Panc1 (cell line): ENCODE results near the gene MTA3. TPM values are rescaled to one million over a fixed set of nuclear protein-coding genes. Genes with fewer than 3 reads are reported as not detected.

Experiments
- ATAC-seq: fragments of 200-7000 bp; cut with Tn5 transposase; 2 replicates; pipeline ENCODE4 v1.9.1; 2020; ENCODE audit warnings: mild to moderate bottlenecking, moderate library complexity
- BruUV-seq: library from RNA; stranded (reverse); fragments of 400-500 nt; replicated peaks from 2 replicates; lab custom pipeline; 2021; lab: Mats Ljungman, UMichigan
- CTCF ChIA-PET: fragments of 300-600 bp; sonication (Branson Sonifier 250); formaldehyde crosslinking; loops from one replicate; lab custom pipeline; 2022; ENCODE audit warnings: antibody characterized with exemption; lab: Charles Lee
- POLR2A ChIA-PET: fragments of 300-600 bp; sonication (Branson Sonifier 250); formaldehyde crosslinking; loops from one replicate; lab custom pipeline; 2022; ENCODE audit warnings: antibody characterized with exemption; lab: Charles Lee
- DNase-seq: peaks from one replicate; pipeline ENCODE4 v3.0.0-alpha.2; 2010; ENCODE audit warnings: low read depth, low spot score
- H3K27ac ChIP-seq: 2 replicates; pipeline ENCODE4 v1.5.1; 2011; ENCODE audit warnings: mild to moderate bottlenecking, low read length, inconsistent platforms
- H3K27me3 ChIP-seq: fragments of 200-500 bp; sonication (Bioruptor generic); 2 replicates; pipeline ENCODE4 v1.6.0; 2014; ENCODE audit warnings: low read length, inconsistent platforms; ENCODE audit not compliant: control insufficient read depth, insufficient read depth
- H3K36me3 ChIP-seq: fragments of 200-500 bp; sonication (Bioruptor generic); 2 replicates; pipeline ENCODE4 v1.5.1; 2014; ENCODE audit warnings: inconsistent platforms, mild to moderate bottlenecking, low read length, moderate library complexity; ENCODE audit not compliant: control insufficient read depth, insufficient read depth
- H3K4me1 ChIP-seq: 2 replicates; pipeline ENCODE4 v1.5.1; 2011; ENCODE audit warnings: inconsistent platforms, mild to moderate bottlenecking, low read length, moderate library complexity; ENCODE audit not compliant: control insufficient read depth, insufficient read depth
- H3K4me3 ChIP-seq, 2 experiments: 2 replicates each; pipeline ENCODE4 v1.5.1; 2011 to 2012; ENCODE audit warnings: low read depth in 2 of 2, low read length in 2 of 2, mild to moderate bottlenecking in 2 of 2, inconsistent platforms in 1 of 2, moderate library complexity in 1 of 2
- H3K9me3 ChIP-seq: fragments of 200-500 bp; sonication (Bioruptor generic); 2 replicates; pipeline ENCODE4 v1.5.1; 2014; ENCODE audit warnings: low read depth, mild to moderate bottlenecking, inconsistent platforms, low read length, moderate library complexity; ENCODE audit not compliant: control insufficient read depth, insufficient read depth
- POLR2AphosphoS5 ChIP-seq: IDR thresholded peaks from 2 replicates; pipeline ENCODE4 v1.6.1; 2012; ENCODE audit warnings: mild to moderate bottlenecking, low read depth, low read length, moderate library complexity
- REST ChIP-seq, 2 experiments: IDR thresholded peaks; 2 replicates each; pipeline ENCODE4 v1.6.1; 2011 to 2012; ENCODE audit warnings: low read depth in 2 of 2, control low read depth in 1 of 2, low read length in 1 of 2, mild to moderate bottlenecking in 1 of 2, moderate library complexity in 1 of 2; ENCODE audit not compliant: insufficient read depth in 1 of 2
- SIN3A ChIP-seq: IDR thresholded peaks from 2 replicates; pipeline ENCODE4 v1.6.1; 2012; ENCODE audit warnings: low read depth, mild to moderate bottlenecking, low read length, moderate library complexity, borderline replicate concordance; ENCODE audit not compliant: insufficient read depth
- TCF7L2 ChIP-seq: IDR thresholded peaks from 2 replicates; pipeline ENCODE4 v1.6.1; 2011; ENCODE audit warnings: mild to moderate bottlenecking, low read depth, low read length, inconsistent platforms
- in situ Hi-C: cut with HindIII; loops from 2 replicates; pipeline ENCODE4 v1.10.0; 2016; ENCODE audit warnings: low sequenced_read_pairs, low pct_unique_long_range_greater_than_20kb
- intact Hi-C: fragments of 100-400 bp; cut with micrococcal nuclease; formaldehyde crosslinking; loops from one replicate; pipeline ENCODE4 v1.10.0; 2022; ENCODE audit not compliant: unreplicated experiment
- total RNA-seq: library from RNA; stranded (reverse); gene quantifications from one replicate; pipeline ENCODE4 v1.2.1, GENCODE V29; 2021; ENCODE audit not compliant: unreplicated experiment
- TF ChIP-seq, protein P1 (sequence below): fragments of 450-650 bp; IDR thresholded peaks from 2 replicates; pipeline ENCODE4 v1.5.1; 2017; ENCODE audit warnings: mild to moderate bottlenecking

The MTA3 gene
- total RNA-seq, 1 experiment from 2014 or later: 65.6 TPM

GRCh38 chr2:42783511-42783910 lies 215.1 kb downstream of the MTA3 start:
- TF ChIP-seq SIN3A (no peak), TCF7L2 (no peak)
- in situ Hi-C loops (no loop called here), intact Hi-C loops (no loop called here)
- no peaks in the 10 kb centered on the region for H3K27me3 ChIP-seq
- H3K4me3 ChIP-seq: no peak overlapping the region
- no peaks in the 10 kb centered on the region for H3K36me3 ChIP-seq
- ChIA-PET CTCF (no interaction called here), POLR2A (no interaction called here)
- ATAC-seq (no peak), DNase-seq (no peak)
- H3K9me3 ChIP-seq: no peaks in the 10 kb centered on the region
- no peak overlapping the region for H3K27ac ChIP-seq
- H3K4me1 ChIP-seq: no peaks in the 10 kb centered on the region
- BruUV-seq: no TSS peak

DNA sequence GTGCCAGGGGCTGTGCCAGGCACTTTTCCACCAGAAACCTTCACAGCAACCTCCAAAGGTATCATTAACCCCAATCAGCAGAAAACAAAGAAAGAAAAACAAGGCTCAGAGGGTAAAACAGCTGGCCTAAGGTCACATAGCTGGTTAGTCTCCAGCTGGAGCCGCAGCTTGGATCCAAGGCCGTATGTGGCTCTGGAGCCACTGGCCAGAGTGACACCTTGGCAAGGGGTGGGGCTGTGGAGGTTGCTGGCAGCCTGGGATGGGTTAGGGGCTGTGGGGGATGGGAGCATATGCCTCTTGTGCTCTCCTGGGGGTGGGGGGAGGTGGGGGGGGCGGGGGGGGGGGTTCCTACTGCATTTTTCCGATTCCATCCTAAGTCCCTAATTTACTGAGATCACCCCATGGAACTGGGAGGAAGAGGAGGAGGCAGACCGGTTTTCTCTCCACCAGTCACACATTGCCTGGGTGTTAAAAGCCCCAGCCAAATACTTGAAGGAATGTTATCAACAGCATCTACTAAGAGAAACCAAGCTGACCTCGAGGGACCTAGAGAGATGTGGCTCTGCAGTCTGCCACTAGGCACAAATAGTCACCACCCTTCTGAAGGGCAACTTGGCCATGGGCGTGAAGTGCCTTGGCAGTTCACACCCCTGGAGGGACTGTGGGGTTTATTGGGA lies 215.9 kb downstream of the MTA3 start:
- intact Hi-C loops: no loop called here
- TF ChIP-seq POLR2AphosphoS5 (no peak), SIN3A (no peak), TCF7L2 (no peak), REST (IDR thresholded peaks at IDR 0.05; ENCODE audit: insufficient read depth in 1 of 2, low read depth in 2 of 2, low read length in 1 of 2) (no peak)
- TF ChIP-seq, protein P1, sequence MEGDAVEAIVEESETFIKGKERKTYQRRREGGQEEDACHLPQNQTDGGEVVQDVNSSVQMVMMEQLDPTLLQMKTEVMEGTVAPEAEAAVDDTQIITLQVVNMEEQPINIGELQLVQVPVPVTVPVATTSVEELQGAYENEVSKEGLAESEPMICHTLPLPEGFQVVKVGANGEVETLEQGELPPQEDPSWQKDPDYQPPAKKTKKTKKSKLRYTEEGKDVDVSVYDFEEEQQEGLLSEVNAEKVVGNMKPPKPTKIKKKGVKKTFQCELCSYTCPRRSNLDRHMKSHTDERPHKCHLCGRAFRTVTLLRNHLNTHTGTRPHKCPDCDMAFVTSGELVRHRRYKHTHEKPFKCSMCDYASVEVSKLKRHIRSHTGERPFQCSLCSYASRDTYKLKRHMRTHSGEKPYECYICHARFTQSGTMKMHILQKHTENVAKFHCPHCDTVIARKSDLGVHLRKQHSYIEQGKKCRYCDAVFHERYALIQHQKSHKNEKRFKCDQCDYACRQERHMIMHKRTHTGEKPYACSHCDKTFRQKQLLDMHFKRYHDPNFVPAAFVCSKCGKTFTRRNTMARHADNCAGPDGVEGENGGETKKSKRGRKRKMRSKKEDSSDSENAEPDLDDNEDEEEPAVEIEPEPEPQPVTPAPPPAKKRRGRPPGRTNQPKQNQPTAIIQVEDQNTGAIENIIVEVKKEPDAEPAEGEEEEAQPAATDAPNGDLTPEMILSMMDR: no peak
- no peaks in the 10 kb centered on the region for H3K4me1 ChIP-seq
- no peak overlapping the region for H3K4me3 ChIP-seq
- no peaks in the 10 kb centered on the region for H3K27me3 ChIP-seq
- no peak for DNase-seq
- BruUV-seq: no TSS peak
- in situ Hi-C loops: no loop called here
- ATAC-seq: no peak
- ChIA-PET POLR2A (no interaction called here), CTCF (no interaction called here)
- no peak overlapping the region for H3K27ac ChIP-seq
- no peaks in the 10 kb centered on the region for H3K9me3 ChIP-seq
- no peaks in the 10 kb centered on the region for H3K36me3 ChIP-seq
